ENCODE data around the gene KLHDC8A.

DNA sequence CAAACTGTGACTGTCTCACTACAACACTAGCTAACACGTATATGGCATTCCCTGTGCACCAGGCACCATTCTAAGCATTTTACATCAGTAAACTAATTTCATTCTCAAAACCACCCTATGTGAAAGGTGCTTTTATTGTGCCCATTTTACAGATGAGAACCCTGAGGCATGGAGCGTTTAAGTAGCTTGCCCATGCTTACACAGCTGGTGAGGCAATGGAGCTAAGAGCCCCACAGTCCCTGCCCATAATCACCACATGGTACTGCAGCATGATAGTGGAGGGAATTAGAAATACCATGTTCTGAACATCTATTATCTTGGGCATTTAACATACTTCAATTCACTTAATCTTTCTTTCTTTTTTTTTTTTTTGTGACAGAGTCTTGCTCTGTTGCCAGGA is 31.1 kb upstream of the KLHDC8A start:
- no peak for TF ChIP-seq KAT7 (CRISPR knock-in tag; IDR thresholded peaks at IDR 0.05; ENCODE audit: borderline replicate concordance)
- TF ChIP-seq POLR2A (IDR thresholded peaks at IDR 0.05; ENCODE audit: insufficient read depth in 1 of 2, low read depth in 2 of 2, low read length in 2 of 2) = no peak
- TF ChIP-seq ARHGAP35 (CRISPR knock-in tag; IDR thresholded peaks at IDR 0.05; ENCODE audit: borderline replicate concordance) = no peak
- no peak for TF ChIP-seq EP300 (IDR thresholded peaks at IDR 0.05; ENCODE audit: low read depth in 2 of 2, low read length in 2 of 2)
- TF ChIP-seq EP300 (CRISPR knock-in tag; IDR thresholded peaks at IDR 0.05; ENCODE audit: borderline replicate concordance) = no peak
- no peak for TF ChIP-seq PRMT3 (CRISPR knock-in tag; IDR thresholded peaks at IDR 0.05; ENCODE audit: borderline replicate concordance, low read depth)
- TF ChIP-seq ZSCAN22 (CRISPR knock-in tag; IDR thresholded peaks at IDR 0.05) = no peak
- TF ChIP-seq CTCF (CRISPR knock-in tag; IDR thresholded peaks at IDR 0.05) = no peak
- TF ChIP-seq, protein P1, sequence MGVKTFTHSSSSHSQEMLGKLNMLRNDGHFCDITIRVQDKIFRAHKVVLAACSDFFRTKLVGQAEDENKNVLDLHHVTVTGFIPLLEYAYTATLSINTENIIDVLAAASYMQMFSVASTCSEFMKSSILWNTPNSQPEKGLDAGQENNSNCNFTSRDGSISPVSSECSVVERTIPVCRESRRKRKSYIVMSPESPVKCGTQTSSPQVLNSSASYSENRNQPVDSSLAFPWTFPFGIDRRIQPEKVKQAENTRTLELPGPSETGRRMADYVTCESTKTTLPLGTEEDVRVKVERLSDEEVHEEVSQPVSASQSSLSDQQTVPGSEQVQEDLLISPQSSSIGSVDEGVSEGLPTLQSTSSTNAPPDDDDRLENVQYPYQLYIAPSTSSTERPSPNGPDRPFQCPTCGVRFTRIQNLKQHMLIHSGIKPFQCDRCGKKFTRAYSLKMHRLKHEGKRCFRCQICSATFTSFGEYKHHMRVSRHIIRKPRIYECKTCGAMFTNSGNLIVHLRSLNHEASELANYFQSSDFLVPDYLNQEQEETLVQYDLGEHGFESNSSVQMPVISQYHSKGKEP (CRISPR knock-in tag; IDR thresholded peaks at IDR 0.05) = no peak

Data from HepG2 (cell line).